Measurements from ENCODE around the gene GARIN1A. TPM values are rescaled to one million over a fixed set of nuclear protein-coding genes. Genes with fewer than 3 reads are reported as not detected.

Gene GARIN1A
- total RNA-seq (2013; cell fraction: nucleolus; rRNA removed) = 0.56 and 0.61 TPM in 2 replicates
- total RNA-seq (2014; rRNA removed) (0.16 and 0.40 TPM in 2 replicates), total RNA-seq (2014; rRNA removed; fragmentation: Illumina TruSeq; extraction: Trizol) (0.13 and 0.14 TPM in 2 replicates), total RNA-seq (2021) (0.21 and 0.23 TPM in 2 replicates), polyA plus RNA-seq (2011; rRNA removed) (0.22 and 0.43 TPM in 2 replicates), polyA plus RNA-seq (2014; fragmentation: Illumina TruSeq; extraction: Trizol) (0.41 and 0.60 TPM in 2 replicates), polyA plus RNA-seq (2014; fragmentation: Nextera tagmentation; extraction: Ambion mirVana) (under 1 TPM; 0.04 to 0.05 TPM), polyA plus RNA-seq (2014; rRNA removed) (0.17 and 0.49 TPM in 2 replicates), polyA plus RNA-seq (2016; fragmentation: Nextera tagmentation; extraction: Ambion mirVana) (under 1 TPM in 1 of 2 experiments, not detected in 1; 0.35 TPM), polyA minus RNA-seq (2011; rRNA and poly(A)+ RNA removed) (0.10 and 0.73 TPM in 2 replicates), Bru-seq, nascent RNA (percentile 46 among the genes with signal in this experiment), BruChase-seq, experiment 1, labeled RNA remaining after a 6-hour chase (percentile 65 among the genes with signal in this experiment), BruChase-seq, experiment 2, labeled RNA remaining after a 2-hour chase (percentile 63 among the genes with signal in this experiment)
- polyA plus RNA-seq (2011; ENCODE audit: low read depth) = 0.21 TPM
- 0.03 and 0.27 TPM in 2 replicates for polyA plus RNA-seq (2011; cell fraction: cytosol; rRNA removed)
- polyA plus RNA-seq (2011; cell fraction: nucleus; rRNA removed) = 0.38 and 0.52 TPM in 2 replicates
- polyA plus RNA-seq (2012) = 0.38 and 0.39 TPM in 2 replicates
- not detected in 2 replicates for polyA minus RNA-seq (2011; cell fraction: cytosol; rRNA and poly(A)+ RNA removed)
- polyA minus RNA-seq (2011; cell fraction: nucleus; rRNA and poly(A)+ RNA removed) = 0.12 and 0.38 TPM in 2 replicates
- long read RNA-seq, experiment 1 = 0 reads
- long read RNA-seq, experiment 2 = 0 reads

GRCh38 chr7:128671992-128672391, at the start of gene GARIN1A:
TSS of gene GARIN1A (plus strand) at chr7:128672292. CDS start at chr7:128672398, 106 bp downstream.
- FAIRE-seq = no peak
- H4K20me1 ChIP-seq (ENCODE audit: control insufficient read depth, insufficient read depth) = no peaks in the 10 kb centered on the region
- DNase-seq (ENCODE audit: low read depth, low spot score) = no peak
- intact Hi-C loops (cut with micrococcal nuclease; ENCODE audit: unreplicated experiment) (no loop called here), in situ Hi-C loops (cut with MboI) (no loop called here)
- ChIA-PET RAD21 (ENCODE audit: unreplicated experiment) (interaction anchor here (1.2 kb wide), 1 partner anchor 245 kb away, joined by 4 read pairs; no protein-coding TSS in a partner anchor), POLR2A (interaction anchor here (1.5 kb wide), 1 partner anchor 67 kb away, joined by 5 read pairs; the partner anchor contains the start of gene CALU), CTCF (interaction anchor here (1.0 to 2.4 kb wide), 8 partner anchors 12 to 197 kb away, joined by 3 to 9 read pairs (median 4); partner anchors contain the start of gene CALU), SMC1A (ENCODE audit: uncharacterized antibody, unreplicated experiment) (interaction anchor here (0.8 to 1.9 kb wide), 5 partner anchors 54 to 245 kb away, joined by 3 to 5 read pairs (median 4); no protein-coding TSS in a partner anchor)
- no peak within 1 kb of the TSS for H2AFZ ChIP-seq (ENCODE audit: control insufficient read depth, low read depth, low read length)
- no peaks in the 10 kb centered on the region for H3K27me3 ChIP-seq (replicated peaks in 1 of 2; ENCODE audit: control insufficient read depth in 2 of 2, insufficient read depth in 2 of 2, low read length in 1 of 2)
- no TSS peak for BruUV-seq (replicated peaks)
- TF ChIP-seq RELB (IDR thresholded peaks at IDR 0.05; ENCODE audit: low read depth) (no peak), NKRF (conservative IDR thresholded peaks at IDR 0.05) (no peak), NFXL1 (IDR thresholded peaks at IDR 0.05; ENCODE audit: borderline replicate concordance) (no peak), ZNF384 (IDR thresholded peaks at IDR 0.05; ENCODE audit: borderline replicate concordance, low read depth, low read length) (no peak), CBFB (IDR thresholded peaks at IDR 0.05; ENCODE audit: low read depth) (no peak), NFYA (IDR thresholded peaks at IDR 0.05; ENCODE audit: borderline replicate concordance, low read depth, low read length) (no peak), SIN3A (IDR thresholded peaks at IDR 0.05; ENCODE audit: low read depth, low read length) (no peak), EZH2 (IDR thresholded peaks at IDR 0.05; ENCODE audit: borderline replicate concordance, control insufficient read depth, low read depth, low read length) (no peak)
- TF ChIP-seq, protein P1, sequence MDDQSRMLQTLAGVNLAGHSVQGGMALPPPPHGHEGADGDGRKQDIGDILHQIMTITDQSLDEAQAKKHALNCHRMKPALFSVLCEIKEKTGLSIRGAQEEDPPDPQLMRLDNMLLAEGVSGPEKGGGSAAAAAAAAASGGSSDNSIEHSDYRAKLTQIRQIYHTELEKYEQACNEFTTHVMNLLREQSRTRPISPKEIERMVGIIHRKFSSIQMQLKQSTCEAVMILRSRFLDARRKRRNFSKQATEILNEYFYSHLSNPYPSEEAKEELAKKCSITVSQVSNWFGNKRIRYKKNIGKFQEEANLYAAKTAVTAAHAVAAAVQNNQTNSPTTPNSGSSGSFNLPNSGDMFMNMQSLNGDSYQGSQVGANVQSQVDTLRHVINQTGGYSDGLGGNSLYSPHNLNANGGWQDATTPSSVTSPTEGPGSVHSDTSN (IDR thresholded peaks at IDR 0.05; ENCODE audit: insufficient replicate concordance, low read depth, low read length) = no peak
- no peak within 1 kb of the TSS for H3K4me3 ChIP-seq
- WGBS (ENCODE audit: insufficient coverage, insufficient replicate concordance, low lambda C conversion rate, missing lambda C conversion rate) = 95% methylated on average over 4 of the region's 4 CpGs
- no peaks in the 10 kb centered on the region for H3K4me1 ChIP-seq (ENCODE audit: control insufficient read depth, insufficient read depth, low read length)
- ATAC-seq = no peak
- no peaks in the 10 kb centered on the region for H3K9me3 ChIP-seq (replicated peaks; ENCODE audit: control insufficient read depth, insufficient read depth, low read length)
- H3K27ac ChIP-seq (ENCODE audit: control insufficient read depth, insufficient read depth) = no peak within 1 kb of the TSS
- no peak within 1 kb of the TSS for H3K9ac ChIP-seq (ENCODE audit: control insufficient read depth, insufficient read depth, low read length)
- no peaks in the 10 kb centered on the region for H3K36me3 ChIP-seq (ENCODE audit: control insufficient read depth in 2 of 2, insufficient read depth in 2 of 2, low read length in 1 of 2)
- no peaks in the 10 kb centered on the region for H3K79me2 ChIP-seq (ENCODE audit: control insufficient read depth, insufficient read depth, low read length)
- no peak within 1 kb of the TSS for H3K4me2 ChIP-seq (ENCODE audit: control insufficient read depth, insufficient read depth)

All from GM12878 (cell line).